ENCODE data around the gene FAAP100.

- TF ChIP-seq CTCF (IDR thresholded peaks at IDR 0.05; ENCODE audit: low read depth, low read length) (no peak), POLR2A (IDR thresholded peaks at IDR 0.05; ENCODE audit: extremely low read depth, insufficient read length) (no peak), MYC (IDR thresholded peaks at IDR 0.05; ENCODE audit: low read depth, low read length) (no peak)
These were observed 43.4 kb downstream of the FAAP100 start for GRCh38 chr17:81508639-81509206.

Measured in NB4 (cell line).